Activated CD8-positive, alpha-beta T cell treated with anti-CD3 and anti-CD28 coated beads, Interleukin-2, amount 10 ng/mL, durations not matched to agents 7 days and 5 days (primary cell): ENCODE measurements around the gene AP1B1. TPM values are rescaled to one million over a fixed set of nuclear protein-coding genes. Genes with fewer than 3 reads are reported as not detected.
"Not testable (repeated sequence)": the region's sequence is repeated elsewhere in the genome, so short reads cannot be mapped to it uniquely, and the experiment has no call there.

Source experiments
- ATAC-seq: fragments of 150-1000 bp; cut with Tn5 transposase; one replicate; pipeline ENCODE4 v1.10.0; 2021; ENCODE audit warnings: moderate library complexity
- CTCF ChIA-PET: fragments of 350-600 bp; sonication (Branson Sonifier 250); formaldehyde crosslinking; loops from one replicate; lab custom pipeline; 2021; ENCODE audit warnings: antibody characterized with exemption; lab: Charles Lee
- POLR2A ChIA-PET: fragments of 350-600 bp; sonication (Branson Sonifier 250); formaldehyde crosslinking; loops from one replicate; lab custom pipeline; 2021; ENCODE audit warnings: antibody characterized with exemption; lab: Charles Lee
- DNase-seq: peaks from one replicate; pipeline ENCODE4 v3.0.0-alpha.2; 2020
- H3K27ac Mint-ChIP-seq: one replicate; pipeline ENCODE4 v1.8.0; 2021; ENCODE audit warnings: mild to moderate bottlenecking, mixed read lengths
- H3K27me3 Mint-ChIP-seq: one replicate; pipeline ENCODE4 v1.8.0; 2021; ENCODE audit warnings: low read depth, mixed read lengths
- H3K36me3 Mint-ChIP-seq: one replicate; pipeline ENCODE4 v1.8.0; 2021; ENCODE audit warnings: low read depth, mixed read lengths
- H3K4me1 Mint-ChIP-seq: one replicate; pipeline ENCODE4 v1.8.0; 2021; ENCODE audit warnings: low read depth, mixed read lengths
- H3K4me3 Mint-ChIP-seq: one replicate; pipeline ENCODE4 v1.8.0; 2021; ENCODE audit warnings: mild to moderate bottlenecking, mixed read lengths
- H3K9me3 Mint-ChIP-seq: one replicate; pipeline ENCODE4 v1.8.0; 2022; ENCODE audit warnings: mixed read lengths; ENCODE audit not compliant: insufficient read depth
- total RNA-seq, 2 experiments: library from RNA; stranded (reverse); gene quantifications; one replicate each; pipeline ENCODE4 v1.2.3, GENCODE V29; 2021

Gene AP1B1
- 10 to 100 TPM; 77.7 to 84.7 TPM for total RNA-seq

DNA sequence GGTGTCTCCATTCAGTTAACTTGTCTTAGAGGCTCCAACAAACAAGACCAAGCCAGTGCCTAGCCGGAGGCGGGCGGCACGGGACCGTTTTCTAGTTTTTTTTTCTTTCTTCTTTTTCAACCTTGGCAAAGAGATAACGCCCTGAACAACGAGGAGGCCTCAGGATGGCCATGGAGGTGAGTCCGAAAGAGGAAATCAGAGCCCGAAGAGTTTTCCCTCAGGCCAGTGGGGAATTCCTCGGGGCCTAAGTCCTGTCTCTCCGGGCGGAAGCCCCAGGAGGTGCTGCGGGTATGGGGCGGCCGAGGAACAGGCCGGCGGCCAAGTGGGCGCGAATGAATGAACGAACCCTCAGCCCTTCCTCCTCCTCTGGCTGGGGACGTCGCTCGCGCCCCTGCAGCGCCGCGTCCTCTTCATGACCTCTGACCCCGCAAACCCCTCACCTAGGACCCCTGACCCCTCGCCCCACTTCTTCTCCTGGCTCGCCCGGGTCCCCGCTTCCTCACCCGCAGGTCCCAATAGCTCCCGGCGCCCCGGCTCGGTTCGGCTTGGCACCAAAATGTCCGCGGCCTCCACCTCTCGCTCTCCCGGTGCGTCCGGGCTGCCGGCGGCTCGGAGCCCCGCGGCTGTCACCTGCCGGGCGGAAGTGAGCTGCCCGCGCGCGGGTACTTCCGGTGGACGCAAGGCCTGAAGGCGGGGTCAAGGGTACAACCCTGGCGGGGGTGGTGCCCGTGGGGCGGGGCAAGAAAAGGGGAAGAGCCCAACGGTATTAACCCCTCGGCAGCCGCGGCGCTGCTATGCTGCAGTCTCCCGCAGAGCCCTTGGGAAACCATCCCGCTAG lies at the start of gene AP1B1:
AP1B1 (minus strand) TSS at position 650 of the 838 bp plus-strand sequence. CDS start 21,327 bp downstream, outside the sequence.
- ChIA-PET CTCF (interaction anchor here (1.0 to 1.5 kb wide), 2 partner anchors 25 to 136 kb away, joined by 3 read pairs; no protein-coding TSS in a partner anchor), POLR2A (interaction anchor here (1.0 to 1.5 kb wide), 3 partner anchors 13 to 155 kb away, joined by 3 to 4 read pairs (median 3); partner anchors contain the start of gene EWSR1)
- H3K27ac Mint-ChIP-seq, result peak within 1 kb of the TSS; percentile 91
- H3K9me3 Mint-ChIP-seq, result no peaks in the 10 kb centered on the region
- DNase-seq (peak; percentile 96), ATAC-seq (peak; percentile 97)
- H3K4me1 Mint-ChIP-seq, result peaks cover 45% of the 10 kb centered on the region
- peaks cover 19% of the 10 kb centered on the region for H3K36me3 Mint-ChIP-seq
- H3K4me3 Mint-ChIP-seq, result peak within 1 kb of the TSS; percentile 92
- no peaks in the 10 kb centered on the region for H3K27me3 Mint-ChIP-seq

DNA sequence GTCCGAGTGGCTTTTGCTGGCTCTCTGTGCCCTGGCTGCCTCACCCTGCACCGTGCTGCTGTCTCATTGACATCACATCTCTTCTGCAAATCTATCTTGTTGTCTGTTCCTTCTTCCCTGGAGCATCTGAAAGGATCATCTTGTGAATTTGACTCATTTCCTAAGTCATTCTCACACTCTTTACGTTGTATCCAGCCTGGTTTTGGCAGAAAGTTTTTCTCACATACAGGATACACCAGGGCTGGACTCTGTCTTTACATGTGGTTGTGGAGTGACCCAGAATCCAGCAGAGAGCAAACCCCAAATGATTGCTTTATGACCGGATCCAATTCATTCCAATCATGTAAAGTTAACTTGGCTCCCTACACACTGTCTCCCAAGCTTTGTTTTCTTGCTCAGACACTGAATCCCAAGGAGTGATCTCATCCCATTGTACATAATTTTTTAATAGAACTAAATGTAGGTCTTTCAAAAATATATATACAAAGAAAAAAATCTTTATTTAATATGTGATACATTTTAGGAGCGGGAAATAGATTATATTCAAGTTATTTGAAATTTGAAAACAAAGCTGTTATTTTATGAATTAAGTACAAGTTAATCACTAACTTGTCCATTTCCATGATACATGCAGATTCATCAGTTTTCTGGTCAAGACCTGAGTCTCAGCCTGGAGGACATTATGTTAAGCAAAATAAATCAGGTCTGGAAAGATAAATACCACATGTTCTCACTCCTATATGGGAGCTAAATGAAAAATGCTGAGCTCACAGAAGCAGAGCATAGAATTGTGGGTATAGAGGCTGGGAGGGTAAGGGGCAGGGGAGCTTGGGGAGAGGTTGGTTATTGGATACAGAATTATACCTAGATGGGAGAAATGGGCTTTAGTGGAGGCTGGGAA lies 47.1 kb upstream of the AP1B1 start:
- no peaks in the 10 kb centered on the region for H3K4me1 Mint-ChIP-seq
- CTCF ChIA-PET, result no interaction called here
- H3K27me3 Mint-ChIP-seq, result peaks cover 20% of the 10 kb centered on the region
- H3K9me3 Mint-ChIP-seq, result no peaks in the 10 kb centered on the region
- H3K4me3 Mint-ChIP-seq, result no peak overlapping the region
- H3K36me3 Mint-ChIP-seq, result no peaks in the 10 kb centered on the region
- no peak for DNase-seq
- no peak for ATAC-seq
- POLR2A ChIA-PET, result no interaction called here
- H3K27ac Mint-ChIP-seq, result no peak overlapping the region

- POLR2A ChIA-PET, result no interaction called here
- CTCF ChIA-PET, result no interaction called here
- Mint-ChIP-seq H3K9me3 (no peaks in the 10 kb centered on the region), H3K36me3 (no peaks in the 10 kb centered on the region), H3K27me3 (peaks cover 26% of the 10 kb centered on the region), H3K4me1 (no peaks in the 10 kb centered on the region), H3K27ac (no peak overlapping the region), H3K4me3 (no peak overlapping the region)
- ATAC-seq, result no peak
- DNase-seq, result no peak
Measured at GRCh38 chr22:29434288-29434687, 45.9 kb upstream of the AP1B1 start.

DNA sequence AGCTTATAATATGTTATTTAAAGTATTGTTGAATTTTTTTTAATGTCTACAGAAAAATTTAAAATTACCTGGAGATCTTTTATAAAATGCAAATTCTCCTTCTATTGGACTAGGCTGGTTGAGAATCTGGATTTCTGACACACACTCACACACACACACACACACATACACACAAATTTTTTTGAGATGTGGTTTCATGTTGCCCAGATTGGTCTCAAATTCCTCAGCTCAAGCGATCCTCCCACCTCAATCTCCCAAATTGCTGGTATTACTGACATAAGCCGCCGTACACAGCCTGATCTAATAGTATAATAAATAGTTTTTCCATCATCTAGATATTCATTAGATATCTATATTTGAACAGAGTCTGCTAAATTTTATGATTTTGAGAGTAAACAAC lies 45.5 kb upstream of the AP1B1 start:
- Mint-ChIP-seq H3K4me3 (no peak overlapping the region), H3K9me3 (no peaks in the 10 kb centered on the region), H3K27ac (no peak overlapping the region), H3K36me3 (no peaks in the 10 kb centered on the region), H3K4me1 (no peaks in the 10 kb centered on the region), H3K27me3 (peaks cover 28% of the 10 kb centered on the region)
- DNase-seq, result no peak
- CTCF ChIA-PET, result no interaction called here
- ATAC-seq, result no peak
- POLR2A ChIA-PET, result no interaction called here

DNA sequence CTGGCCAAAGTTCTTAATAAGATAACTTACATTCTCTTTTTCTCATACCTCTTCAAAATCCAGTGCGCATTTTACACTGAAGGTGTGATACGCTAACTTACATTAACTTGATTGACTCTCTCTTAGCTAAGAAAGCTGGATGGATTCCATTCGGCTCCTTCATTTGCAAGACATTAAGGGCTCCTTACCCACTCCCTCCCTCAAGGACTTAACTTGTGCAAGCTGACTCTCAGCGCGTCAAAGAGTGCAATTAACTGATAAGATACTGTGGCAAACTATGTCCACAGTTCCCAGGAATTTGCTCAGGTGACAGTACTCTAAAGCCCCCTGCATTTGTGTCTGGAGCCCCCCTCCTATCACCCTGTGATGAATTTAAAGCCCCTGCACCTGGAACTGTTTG lies 43.6 kb upstream of the AP1B1 start:
- Mint-ChIP-seq H3K4me3 (no peak overlapping the region), H3K27me3 (peaks cover 31% of the 10 kb centered on the region), H3K36me3 (no peaks in the 10 kb centered on the region), H3K9me3 (no peaks in the 10 kb centered on the region), H3K27ac (no peak overlapping the region), H3K4me1 (no peaks in the 10 kb centered on the region)
- no peak for DNase-seq
- ChIA-PET POLR2A (no interaction called here), CTCF (no interaction called here)
- ATAC-seq, result no peak

DNA sequence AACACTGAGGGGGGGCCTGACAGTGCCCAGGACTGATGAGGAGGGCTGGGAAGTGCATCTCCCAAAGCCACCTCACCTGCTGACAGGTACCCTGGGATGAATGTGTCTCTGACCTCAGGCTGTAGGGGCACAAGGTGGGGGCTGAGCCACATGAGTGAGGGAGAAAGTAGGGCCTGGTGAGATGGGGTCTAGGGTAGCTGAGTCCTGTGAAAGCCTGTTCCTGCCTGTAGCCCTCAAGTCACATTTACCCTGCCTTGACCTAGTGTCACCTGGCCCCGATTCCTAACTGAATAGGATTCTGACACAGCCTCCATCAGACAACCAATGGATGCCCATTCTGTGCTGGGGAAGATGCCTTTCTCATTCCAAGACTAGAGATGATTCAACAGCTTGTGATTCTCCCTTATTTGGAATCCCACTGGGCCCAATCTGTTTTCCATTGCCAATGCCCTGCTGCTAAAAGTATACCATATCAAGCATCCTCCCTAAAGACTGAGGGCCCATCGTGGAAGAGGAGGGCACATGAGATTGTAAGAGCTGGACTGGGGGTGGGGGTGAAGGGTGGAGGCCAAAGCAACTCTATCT lies 38.9 kb upstream of the AP1B1 start:
- Mint-ChIP-seq H3K27ac (no peak overlapping the region), H3K36me3 (no peaks in the 10 kb centered on the region), H3K9me3 (no peaks in the 10 kb centered on the region), H3K4me1 (no peaks in the 10 kb centered on the region), H3K27me3 (peaks cover 16% of the 10 kb centered on the region), H3K4me3 (no peak overlapping the region)
- DNase-seq (no peak), ATAC-seq (no peak)
- POLR2A ChIA-PET, result no interaction called here
- CTCF ChIA-PET, result no interaction called here

DNA sequence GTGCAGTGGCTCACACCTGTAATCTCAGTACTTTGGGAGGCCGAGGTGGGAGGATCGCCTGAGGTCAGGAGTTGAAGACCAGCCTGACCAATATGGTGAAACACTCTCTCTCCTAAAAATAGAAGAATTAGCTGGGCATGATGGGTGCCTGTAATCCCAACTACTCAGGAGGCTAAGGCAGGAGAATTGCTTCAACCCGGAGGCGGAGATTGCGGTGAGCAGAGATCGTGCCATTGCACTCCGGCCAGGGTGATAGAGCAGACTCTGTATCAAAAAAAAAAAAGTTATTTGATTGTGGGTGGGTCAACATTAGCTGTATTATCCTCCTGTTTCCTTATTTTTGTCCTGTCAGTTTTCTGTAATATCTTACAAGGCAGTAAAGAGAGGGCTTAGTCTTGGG lies 38.1 kb upstream of the AP1B1 start:
- DNase-seq (no peak), ATAC-seq (no peak)
- H3K36me3 Mint-ChIP-seq, result no peaks in the 10 kb centered on the region
- H3K4me3 Mint-ChIP-seq, result no peak overlapping the region
- H3K27me3 Mint-ChIP-seq, result peaks cover 16% of the 10 kb centered on the region
- H3K27ac Mint-ChIP-seq, result no peak overlapping the region
- ChIA-PET CTCF (no interaction called here), POLR2A (no interaction called here)
- no peaks in the 10 kb centered on the region for H3K4me1 Mint-ChIP-seq
- H3K9me3 Mint-ChIP-seq, result no peaks in the 10 kb centered on the region

- H3K9me3 Mint-ChIP-seq, ATAC-seq, H3K36me3 Mint-ChIP-seq, DNase-seq, H3K27me3 Mint-ChIP-seq, H3K4me3 Mint-ChIP-seq, CTCF ChIA-PET, H3K27ac Mint-ChIP-seq: not testable (repeated sequence)
- H3K4me1 Mint-ChIP-seq, result peaks cover 26% of the 10 kb centered on the region
- POLR2A ChIA-PET, result interaction anchor here (0.6 kb wide), 1 partner anchor 411 kb away, joined by 3 read pairs; no protein-coding TSS in a partner anchor
Measured at GRCh38 chr22:29418704-29419103, 30.3 kb upstream of the AP1B1 start.

DNA sequence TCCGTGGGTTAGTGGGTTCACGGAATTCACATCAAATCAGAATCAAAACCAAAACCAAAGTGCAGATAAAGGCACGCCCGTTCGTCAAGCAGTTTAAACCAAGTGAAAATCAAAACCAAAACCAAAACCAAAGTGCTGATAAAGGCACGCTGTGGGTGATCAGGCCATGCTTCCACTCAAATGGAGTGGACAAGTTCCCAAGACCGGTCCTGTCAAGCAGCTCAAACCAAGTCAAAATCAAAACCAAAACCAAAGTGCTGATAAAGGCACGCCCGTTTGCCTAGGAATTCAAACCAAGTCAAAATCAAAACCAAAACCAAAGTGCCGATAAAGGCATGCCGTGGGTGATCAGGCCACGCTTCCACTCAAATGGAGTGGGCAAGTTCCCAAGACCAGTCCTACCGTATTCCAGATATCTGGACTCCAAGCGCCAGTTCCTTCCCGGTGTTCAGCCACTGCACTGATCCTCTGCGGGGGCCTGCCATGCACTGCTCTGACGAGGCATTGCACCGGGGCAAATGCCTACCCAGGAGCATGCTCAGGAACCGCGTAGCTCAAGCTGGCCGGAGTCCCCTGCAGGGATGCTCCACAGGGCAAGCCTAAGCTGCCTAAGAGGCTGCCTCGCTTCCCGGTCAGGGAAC lies 26.7 kb upstream of the AP1B1 start:
- H3K36me3 Mint-ChIP-seq, H3K27me3 Mint-ChIP-seq, H3K9me3 Mint-ChIP-seq, POLR2A ChIA-PET, CTCF ChIA-PET: not testable (repeated sequence)
- peaks cover 44% of the 10 kb centered on the region for H3K4me1 Mint-ChIP-seq
- H3K27ac Mint-ChIP-seq, result peak overlapping the region; percentile 96
- DNase-seq (peak; percentile 83), ATAC-seq (peak; percentile 86)
- H3K4me3 Mint-ChIP-seq, result peak overlapping the region; percentile 83

DNA sequence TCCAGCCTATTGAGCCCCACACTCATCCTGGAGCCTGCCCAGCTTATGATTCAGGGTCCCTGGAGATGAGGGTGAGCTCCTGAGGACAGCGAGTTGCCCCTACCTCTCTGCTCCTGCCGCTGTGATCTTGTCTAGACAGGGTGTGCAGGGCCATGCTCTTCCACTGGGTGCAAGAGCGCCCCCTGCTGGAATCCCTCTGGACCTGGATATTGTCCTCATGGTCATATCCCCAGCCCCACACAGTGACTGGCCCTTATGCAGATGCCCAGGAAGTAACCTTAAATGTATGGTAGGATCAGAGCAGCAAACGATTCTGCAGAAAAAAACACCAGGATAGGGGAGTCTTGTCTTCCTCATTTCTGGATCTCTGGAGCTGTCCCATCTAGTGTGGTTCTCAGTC lies 24.4 kb upstream of the AP1B1 start:
- peak; percentile 39 for DNase-seq
- CTCF ChIA-PET, result interaction anchor here (0.7 to 1.1 kb wide), 2 partner anchors 17 to 24 kb away, joined by 3 read pairs; partner anchors contain the start of gene AP1B1
- H3K36me3 Mint-ChIP-seq, H3K27ac Mint-ChIP-seq, H3K4me3 Mint-ChIP-seq, POLR2A ChIA-PET, H3K9me3 Mint-ChIP-seq, H3K27me3 Mint-ChIP-seq: not testable (repeated sequence)
- peak; percentile 69 for ATAC-seq
- peaks cover 47% of the 10 kb centered on the region for H3K4me1 Mint-ChIP-seq

GRCh38 chr22:29411569-29412211 lies 23.3 kb upstream of the AP1B1 start:
- H3K4me3 Mint-ChIP-seq, DNase-seq, ATAC-seq, H3K9me3 Mint-ChIP-seq, H3K27me3 Mint-ChIP-seq, H3K36me3 Mint-ChIP-seq, POLR2A ChIA-PET: not testable (repeated sequence)
- CTCF ChIA-PET, result interaction anchor here (0.8 kb wide), 1 partner anchor 26 kb away, joined by 3 read pairs; no protein-coding TSS in a partner anchor
- Mint-ChIP-seq H3K27ac (peak overlapping the region; percentile 6), H3K4me1 (peaks cover 49% of the 10 kb centered on the region)
